ENCODE data around the gene HMGN3.
"Not testable (repeated sequence)": the region's sequence is repeated elsewhere in the genome, so short reads cannot be mapped to it uniquely, and the experiment has no call there.

Gene HMGN3

GRCh38 chr6:79255086-79255485 is 20.6 kb upstream of the HMGN3 start:
- not testable (repeated sequence) for H3K4me1 ChIP-seq (ENCODE audit: insufficient read depth, low read length); H3K27me3 ChIP-seq (ENCODE audit: control insufficient read depth in 1 of 2, insufficient read depth in 2 of 2, low read length in 2 of 2); H3K36me3 ChIP-seq (ENCODE audit: insufficient read depth, low read length); H3K4me3 ChIP-seq (ENCODE audit: low read depth in 1 of 2, low read length in 2 of 2); H3K9ac ChIP-seq (ENCODE audit: low read length); H3K9me3 ChIP-seq (ENCODE audit: low read length); H3K27ac ChIP-seq (ENCODE audit: low read depth, low read length)

- H3K9me3 ChIP-seq (ENCODE audit: low read length) = no peaks in the 10 kb centered on the region
- no peaks in the 10 kb centered on the region for H3K27me3 ChIP-seq (ENCODE audit: control insufficient read depth in 1 of 2, insufficient read depth in 2 of 2, low read length in 2 of 2)
- H3K4me3 ChIP-seq (ENCODE audit: low read depth in 1 of 2, low read length in 2 of 2) = no peak overlapping the region
- no peak overlapping the region for H3K9ac ChIP-seq (ENCODE audit: low read length)
- no peaks in the 10 kb centered on the region for H3K36me3 ChIP-seq (ENCODE audit: insufficient read depth, low read length)
- H3K4me1 ChIP-seq (ENCODE audit: insufficient read depth, low read length) = no peaks in the 10 kb centered on the region
- H3K27ac ChIP-seq (ENCODE audit: low read depth, low read length) = no peak overlapping the region
These were observed 16.1 kb upstream of the HMGN3 start for GRCh38 chr6:79250559-79250958.

GRCh38 chr6:79250107-79250514 is 15.6 kb upstream of the HMGN3 start:
- Histone ChIP-seq H3K36me3 (ENCODE audit: insufficient read depth, low read length) (no peaks in the 10 kb centered on the region), H3K27ac (ENCODE audit: low read depth, low read length) (no peak overlapping the region), H3K9me3 (ENCODE audit: low read length) (no peaks in the 10 kb centered on the region), H3K27me3 (ENCODE audit: control insufficient read depth in 1 of 2, insufficient read depth in 2 of 2, low read length in 2 of 2) (no peaks in the 10 kb centered on the region), H3K4me1 (ENCODE audit: insufficient read depth, low read length) (no peaks in the 10 kb centered on the region), H3K9ac (ENCODE audit: low read length) (no peak overlapping the region), H3K4me3 (ENCODE audit: low read depth in 1 of 2, low read length in 2 of 2) (no peak overlapping the region)

GRCh38 chr6:79249136-79249535 is 14.7 kb upstream of the HMGN3 start:
- H3K9ac ChIP-seq (ENCODE audit: low read length) = no peak overlapping the region
- H3K4me1 ChIP-seq (ENCODE audit: insufficient read depth, low read length) = no peaks in the 10 kb centered on the region
- no peak overlapping the region for H3K27ac ChIP-seq (ENCODE audit: low read depth, low read length)
- no peaks in the 10 kb centered on the region for H3K27me3 ChIP-seq (ENCODE audit: control insufficient read depth in 1 of 2, insufficient read depth in 2 of 2, low read length in 2 of 2)
- no peaks in the 10 kb centered on the region for H3K9me3 ChIP-seq (ENCODE audit: low read length)
- no peak overlapping the region for H3K4me3 ChIP-seq (ENCODE audit: low read depth in 1 of 2, low read length in 2 of 2)
- no peaks in the 10 kb centered on the region for H3K36me3 ChIP-seq (ENCODE audit: insufficient read depth, low read length)

- no peaks in the 10 kb centered on the region for H3K27me3 ChIP-seq (ENCODE audit: control insufficient read depth in 1 of 2, insufficient read depth in 2 of 2, low read length in 2 of 2)
- no peaks in the 10 kb centered on the region for H3K9me3 ChIP-seq (ENCODE audit: low read length)
- no peaks in the 10 kb centered on the region for H3K36me3 ChIP-seq (ENCODE audit: insufficient read depth, low read length)
- no peak overlapping the region for H3K27ac ChIP-seq (ENCODE audit: low read depth, low read length)
- no peak overlapping the region for H3K9ac ChIP-seq (ENCODE audit: low read length)
- no peak overlapping the region for H3K4me3 ChIP-seq (ENCODE audit: low read depth in 1 of 2, low read length in 2 of 2)
- no peaks in the 10 kb centered on the region for H3K4me1 ChIP-seq (ENCODE audit: insufficient read depth, low read length)
These were observed 12.4 kb upstream of the HMGN3 start for GRCh38 chr6:79246891-79247290.

GRCh38 chr6:79241228-79241627 is 6.7 kb upstream of the HMGN3 start:
- Histone ChIP-seq H3K9ac (ENCODE audit: low read length) (no peak overlapping the region), H3K4me3 (ENCODE audit: low read depth in 1 of 2, low read length in 2 of 2) (no peak overlapping the region), H3K36me3 (ENCODE audit: insufficient read depth, low read length) (no peaks in the 10 kb centered on the region), H3K9me3 (ENCODE audit: low read length) (no peaks in the 10 kb centered on the region), H3K27me3 (ENCODE audit: control insufficient read depth in 1 of 2, insufficient read depth in 2 of 2, low read length in 2 of 2) (no peaks in the 10 kb centered on the region), H3K27ac (ENCODE audit: low read depth, low read length) (no peak overlapping the region), H3K4me1 (ENCODE audit: insufficient read depth, low read length) (no peaks in the 10 kb centered on the region)

GRCh38 chr6:79240509-79240908 is 6.0 kb upstream of the HMGN3 start:
- no peak overlapping the region for H3K4me3 ChIP-seq (ENCODE audit: low read depth in 1 of 2, low read length in 2 of 2)
- no peak overlapping the region for H3K9ac ChIP-seq (ENCODE audit: low read length)
- no peaks in the 10 kb centered on the region for H3K36me3 ChIP-seq (ENCODE audit: insufficient read depth, low read length)
- no peaks in the 10 kb centered on the region for H3K4me1 ChIP-seq (ENCODE audit: insufficient read depth, low read length)
- H3K9me3 ChIP-seq (ENCODE audit: low read length) = no peaks in the 10 kb centered on the region
- H3K27ac ChIP-seq (ENCODE audit: low read depth, low read length) = no peak overlapping the region
- no peaks in the 10 kb centered on the region for H3K27me3 ChIP-seq (ENCODE audit: control insufficient read depth in 1 of 2, insufficient read depth in 2 of 2, low read length in 2 of 2)

- Histone ChIP-seq H3K4me1 (ENCODE audit: insufficient read depth, low read length) (no peaks in the 10 kb centered on the region), H3K36me3 (ENCODE audit: insufficient read depth, low read length) (no peaks in the 10 kb centered on the region)
These were observed 5.2 kb upstream of the HMGN3 start for GRCh38 chr6:79239536-79240168.

GRCh38 chr6:79238919-79239318 is 4.4 kb upstream of the HMGN3 start:
- H3K4me3 ChIP-seq (ENCODE audit: low read depth in 1 of 2, low read length in 2 of 2) = no peak overlapping the region
- no peaks in the 10 kb centered on the region for H3K27me3 ChIP-seq (ENCODE audit: control insufficient read depth in 1 of 2, insufficient read depth in 2 of 2, low read length in 2 of 2)
- no peak overlapping the region for H3K9ac ChIP-seq (ENCODE audit: low read length)
- H3K36me3 ChIP-seq (ENCODE audit: insufficient read depth, low read length) = no peaks in the 10 kb centered on the region
- H3K4me1 ChIP-seq (ENCODE audit: insufficient read depth, low read length) = no peaks in the 10 kb centered on the region
- H3K9me3 ChIP-seq (ENCODE audit: low read length) = no peaks in the 10 kb centered on the region
- no peak overlapping the region for H3K27ac ChIP-seq (ENCODE audit: low read depth, low read length)

More at GRCh38 chr6:79239536-79240168, 5.2 kb upstream of the HMGN3 start:
- Histone ChIP-seq H3K27me3 (ENCODE audit: control insufficient read depth in 1 of 2, insufficient read depth in 2 of 2, low read length in 2 of 2) (no peaks in the 10 kb centered on the region), H3K9ac (ENCODE audit: low read length) (no peak overlapping the region), H3K27ac (ENCODE audit: low read depth, low read length) (no peak overlapping the region), H3K4me3 (ENCODE audit: low read depth in 1 of 2, low read length in 2 of 2) (no peak overlapping the region), H3K9me3 (ENCODE audit: low read length) (no peaks in the 10 kb centered on the region)

- Histone ChIP-seq H3K4me3 (ENCODE audit: low read depth in 1 of 2, low read length in 2 of 2) (no peak overlapping the region), H3K36me3 (ENCODE audit: insufficient read depth, low read length) (no peaks in the 10 kb centered on the region), H3K9me3 (ENCODE audit: low read length) (no peaks in the 10 kb centered on the region), H3K4me1 (ENCODE audit: insufficient read depth, low read length) (peaks cover 16% of the 10 kb centered on the region), H3K9ac (ENCODE audit: low read length) (no peak overlapping the region), H3K27ac (ENCODE audit: low read depth, low read length) (no peak overlapping the region), H3K27me3 (ENCODE audit: control insufficient read depth in 1 of 2, insufficient read depth in 2 of 2, low read length in 2 of 2) (no peaks in the 10 kb centered on the region)
These were observed 2.2 kb upstream of the HMGN3 start for GRCh38 chr6:79236711-79237110.

- Histone ChIP-seq H3K9me3 (ENCODE audit: low read length) (no peaks in the 10 kb centered on the region), H3K9ac (ENCODE audit: low read length) (peak overlapping the region; percentile 81), H3K27ac (ENCODE audit: low read depth, low read length) (peak overlapping the region; percentile 93), H3K4me3 (ENCODE audit: low read depth in 1 of 2, low read length in 2 of 2) (peak overlapping the region; percentile 84), H3K27me3 (ENCODE audit: control insufficient read depth in 1 of 2, insufficient read depth in 2 of 2, low read length in 2 of 2) (no peaks in the 10 kb centered on the region), H3K36me3 (ENCODE audit: insufficient read depth, low read length) (no peaks in the 10 kb centered on the region), H3K4me1 (ENCODE audit: insufficient read depth, low read length) (peaks cover 18% of the 10 kb centered on the region)
These were observed 802 bp downstream of the HMGN3 start for GRCh38 chr6:79233611-79234149.

Data from muscle layer of colon (tissue), 2 donors.